CD1c-positive myeloid dendritic cell (primary cell): ENCODE measurements around the gene TOM1L2.

Source experiments
- DNase-seq: peaks from one replicate; pipeline ENCODE4 v3.0.0-alpha.2; 2016; ENCODE audit errors: extremely low spot score

The TOM1L2 gene

DNA sequence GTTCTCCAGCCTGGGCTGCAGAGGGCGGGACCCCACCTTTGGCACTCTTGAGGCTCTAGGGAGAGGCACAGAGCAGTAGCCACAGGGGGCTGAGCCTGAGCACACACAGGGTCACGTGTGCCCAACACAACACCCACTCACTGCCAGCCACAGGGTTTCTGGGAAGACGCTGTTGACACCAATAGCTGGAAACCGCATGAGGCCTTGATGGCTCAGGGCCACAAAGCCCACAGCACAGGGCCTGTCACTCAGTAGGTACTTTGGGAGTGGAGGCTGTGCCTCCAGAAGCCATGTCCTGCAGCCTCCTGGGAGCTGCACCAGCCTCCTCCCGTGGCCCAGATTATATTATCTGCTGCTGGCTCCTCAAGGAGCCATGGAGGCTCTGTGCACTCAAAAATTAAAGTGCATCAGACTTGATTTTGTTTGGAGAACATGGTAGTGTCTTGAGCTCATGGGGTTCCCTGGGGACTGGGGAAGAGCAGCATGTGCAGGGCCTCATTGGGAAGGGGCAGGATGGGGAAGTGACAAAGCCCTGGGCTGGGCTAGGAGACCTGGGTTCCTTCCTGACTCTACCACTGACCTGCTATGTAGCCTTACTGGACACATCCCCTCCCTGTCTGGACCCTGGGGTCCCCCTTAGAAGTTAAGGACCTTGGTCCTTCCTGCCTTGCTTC is 122.9 kb downstream of the TOM1L2 start:
- DNase-seq: peak; percentile 87

DNA sequence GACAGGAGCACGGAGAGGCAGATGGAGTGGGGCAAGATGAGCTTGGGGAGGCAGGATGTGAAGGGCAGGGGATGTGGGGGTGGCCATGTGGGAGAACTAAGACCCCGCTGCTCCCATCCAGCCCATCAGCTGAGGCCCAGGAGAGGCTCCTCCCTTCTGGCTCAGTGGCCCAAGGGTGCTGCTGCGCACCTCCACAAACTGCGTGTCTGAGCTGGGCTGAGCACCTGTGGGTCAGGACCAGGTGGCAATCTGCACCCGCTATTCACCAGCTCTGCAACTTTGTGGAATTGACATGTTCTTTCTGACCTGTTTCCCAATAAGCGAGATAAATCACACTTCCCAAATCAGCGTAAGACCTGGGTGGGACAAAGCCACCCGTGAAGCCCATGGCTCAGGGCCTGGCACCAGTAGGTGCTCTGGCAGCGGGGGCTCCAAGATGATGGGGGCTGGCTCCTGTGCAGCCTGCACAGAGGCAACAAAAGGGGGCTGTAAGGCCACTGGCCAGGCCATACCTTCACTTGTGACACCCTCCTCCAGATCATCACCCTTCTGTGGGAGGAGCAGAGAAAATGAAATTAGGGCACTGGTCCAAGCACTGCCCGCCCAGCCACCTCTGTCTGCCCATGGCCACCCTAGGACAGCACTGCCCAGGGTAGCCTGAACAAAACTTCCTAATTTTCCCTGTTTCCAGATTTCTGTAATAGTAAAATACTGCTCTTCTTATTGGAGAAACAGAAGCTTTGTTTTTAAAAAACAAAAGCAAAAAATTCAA is 123.7 kb downstream of the TOM1L2 start:
- DNase-seq: peak; percentile 30

DNA sequence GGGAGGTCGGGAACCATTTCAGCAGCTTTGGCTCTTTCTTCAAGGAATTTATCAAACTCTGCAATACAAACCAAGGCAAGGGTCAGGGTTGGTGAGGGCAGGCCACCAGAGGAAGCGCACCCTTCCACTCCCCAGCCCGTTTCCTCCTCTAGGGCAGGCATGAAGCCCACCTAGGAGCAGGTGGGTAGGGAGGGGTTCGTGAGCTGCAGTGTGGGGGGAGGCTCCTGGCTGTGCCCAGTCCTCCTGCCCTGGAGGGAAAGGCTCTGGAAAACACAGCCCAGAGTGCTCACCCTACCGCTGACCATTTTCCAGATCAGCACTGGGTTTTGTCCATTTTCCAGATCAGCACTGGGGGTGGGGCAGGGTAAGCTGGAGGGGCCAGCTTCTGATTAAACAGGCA is 124.5 kb downstream of the TOM1L2 start:
- DNase-seq: no peak

DNA sequence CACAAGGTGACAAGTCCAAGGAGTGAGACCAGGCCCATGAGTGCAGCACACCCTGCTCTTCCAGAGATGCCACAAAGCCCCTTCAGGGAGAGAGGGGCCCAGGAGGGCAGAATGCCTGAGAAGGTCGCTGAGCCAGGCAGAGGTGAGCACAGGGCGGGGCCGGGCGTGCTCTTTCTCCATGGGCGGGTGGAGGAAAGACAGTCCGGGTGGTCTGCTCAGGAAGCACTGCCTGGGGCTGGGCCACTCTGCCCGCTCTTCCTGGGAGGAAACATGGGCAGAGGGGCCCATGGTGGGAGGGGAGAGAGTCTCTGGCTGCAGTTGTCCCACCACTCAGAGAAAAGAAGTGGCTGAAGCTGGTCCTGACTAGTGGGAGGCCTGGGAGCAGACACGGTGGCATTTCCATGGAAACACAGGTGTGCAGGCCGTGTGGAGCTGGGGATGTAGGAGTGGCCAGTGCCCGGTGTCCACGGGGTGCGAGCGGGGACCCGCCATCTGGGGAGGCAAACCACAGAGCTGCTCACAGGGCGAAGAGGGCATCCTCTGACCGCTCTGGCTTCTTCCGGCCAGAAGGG is 125.0 kb downstream of the TOM1L2 start:
- no peak for DNase-seq

DNA sequence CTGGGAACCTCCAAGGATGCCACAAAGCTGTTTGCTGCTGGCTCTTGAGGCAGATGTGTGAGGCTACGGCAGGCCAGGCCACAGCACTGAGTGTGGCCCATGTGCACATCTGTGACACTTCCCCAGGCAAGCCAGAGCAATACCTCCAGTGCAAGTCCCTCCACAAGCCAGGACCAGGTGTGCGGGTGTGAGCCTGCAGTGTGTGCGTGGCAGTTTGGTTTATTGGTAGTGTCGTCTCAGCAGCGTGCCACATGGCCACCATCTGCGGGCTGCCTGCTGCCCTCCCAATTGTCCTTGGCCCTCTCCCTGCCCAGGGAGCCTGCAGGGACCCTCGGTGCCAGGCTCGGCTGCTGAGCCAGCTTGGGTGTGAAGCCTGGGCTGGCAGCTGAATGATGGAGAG is 125.6 kb downstream of the TOM1L2 start:
- DNase-seq: no peak

DNA sequence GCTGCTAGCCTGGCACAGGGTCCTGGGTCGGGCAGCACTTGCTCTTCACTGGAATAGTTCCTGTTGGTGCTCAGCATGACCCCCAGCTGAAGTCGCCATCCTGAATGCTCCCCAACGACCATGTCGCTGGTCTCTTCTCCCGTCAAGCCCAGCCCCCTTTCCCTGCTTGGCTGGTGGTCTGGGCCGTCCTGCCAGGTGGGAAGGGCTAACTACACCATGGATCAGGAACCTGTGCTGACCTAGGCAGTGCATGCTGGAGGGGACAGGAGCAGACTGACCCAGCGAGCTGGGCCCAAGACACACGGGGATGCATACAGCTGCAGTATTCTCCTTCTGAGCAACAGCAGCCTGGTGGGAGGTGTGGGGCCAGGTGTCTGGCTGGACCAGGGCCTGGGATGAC is 126.2 kb downstream of the TOM1L2 start:
- no peak for DNase-seq

DNA sequence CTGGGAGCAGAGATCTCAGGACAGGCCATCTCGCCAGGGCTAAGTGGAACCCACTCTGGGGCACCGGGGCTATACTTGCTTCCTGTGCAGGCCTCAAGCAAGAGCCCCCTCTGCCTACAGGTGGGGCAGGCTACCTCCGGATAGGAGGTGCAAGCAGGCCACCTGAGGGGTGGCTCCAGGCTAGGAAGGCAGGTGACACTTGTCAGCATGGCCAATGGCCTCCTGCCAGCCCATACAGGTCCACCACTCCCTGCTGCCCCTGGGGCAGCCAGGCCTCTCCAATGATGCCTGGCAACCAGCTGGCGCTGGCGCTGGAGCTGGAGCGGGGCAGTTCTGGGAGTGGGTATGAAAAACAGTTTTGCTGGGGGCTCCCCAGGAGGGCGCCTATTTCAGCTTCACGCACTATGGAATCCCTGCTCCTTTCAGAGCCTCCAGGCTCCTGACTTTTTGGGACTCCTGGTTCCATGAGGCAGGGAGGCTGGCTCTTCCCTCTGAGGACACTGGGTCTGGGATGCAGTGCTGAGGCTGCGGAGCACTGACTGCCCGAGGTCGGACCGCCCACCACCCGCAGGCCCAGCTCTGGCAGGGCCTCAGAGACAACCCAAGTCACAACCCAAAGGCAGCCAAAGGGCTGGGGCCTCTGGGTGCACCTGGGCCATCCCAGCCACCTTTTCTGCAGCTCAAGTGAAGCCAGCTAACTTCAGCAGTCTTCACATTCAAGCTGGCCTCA is 127.0 kb downstream of the TOM1L2 start:
- DNase-seq: no peak

DNA sequence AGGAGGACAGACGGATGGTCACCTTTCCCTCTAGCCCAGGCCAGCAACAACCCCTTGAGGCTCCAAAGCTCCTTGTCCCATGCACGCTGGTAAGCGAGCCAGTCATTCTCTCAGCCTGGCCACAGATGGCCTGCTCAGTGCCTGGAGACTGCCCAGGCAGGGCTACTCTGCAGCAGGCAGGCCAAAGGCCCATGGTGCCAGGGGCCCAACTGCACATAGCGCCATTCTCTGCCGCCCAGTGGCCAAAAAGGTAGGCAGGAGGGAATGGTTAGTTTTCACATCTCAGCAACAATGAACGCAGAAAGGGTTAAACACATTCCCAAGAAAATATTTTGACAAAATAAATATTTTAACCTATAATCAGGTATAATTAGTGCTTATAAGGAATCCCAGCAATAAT is 127.7 kb downstream of the TOM1L2 start:
- no peak for DNase-seq

DNA sequence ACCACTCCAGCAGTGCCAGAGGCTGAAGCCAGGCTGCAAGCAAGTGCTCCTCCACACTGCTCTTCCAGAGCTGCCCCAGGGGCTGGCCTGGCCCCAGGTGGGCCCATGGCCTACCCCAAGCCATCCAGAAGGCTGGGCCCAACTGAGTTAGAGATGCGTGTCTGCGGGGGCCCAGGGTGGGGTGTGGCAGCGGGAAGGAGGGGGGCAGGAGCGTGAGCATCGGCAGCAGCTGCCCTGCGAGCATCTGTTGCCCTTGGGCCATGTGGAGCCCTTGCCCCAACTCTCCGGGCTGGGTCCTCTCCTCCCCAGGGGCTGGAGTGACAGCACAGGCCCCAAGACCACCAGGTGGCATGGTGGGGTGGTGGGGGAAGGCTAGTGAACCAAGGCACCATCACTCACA is 128.1 kb downstream of the TOM1L2 start:
- no peak for DNase-seq

DNA sequence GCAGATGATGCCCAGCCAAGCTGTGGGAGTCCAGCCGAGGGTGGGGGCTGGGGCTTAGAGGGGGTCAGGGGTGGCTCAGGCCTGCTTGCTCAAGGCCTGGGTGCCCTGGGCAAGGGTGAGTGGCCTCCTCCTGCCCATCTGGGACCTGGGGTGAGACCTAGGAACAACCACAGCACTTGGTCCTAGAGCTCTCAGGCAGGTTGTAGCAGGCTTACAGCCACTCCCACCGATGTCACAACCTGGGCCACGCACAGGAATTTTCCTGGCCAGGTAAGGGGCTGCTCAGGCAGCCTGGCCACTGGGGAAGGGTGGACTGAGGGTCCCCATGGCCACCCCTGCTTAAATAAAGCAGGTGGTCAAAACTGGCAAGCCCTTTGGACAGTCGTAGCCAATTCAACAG is 129.1 kb downstream of the TOM1L2 start:
- DNase-seq: no peak

DNA sequence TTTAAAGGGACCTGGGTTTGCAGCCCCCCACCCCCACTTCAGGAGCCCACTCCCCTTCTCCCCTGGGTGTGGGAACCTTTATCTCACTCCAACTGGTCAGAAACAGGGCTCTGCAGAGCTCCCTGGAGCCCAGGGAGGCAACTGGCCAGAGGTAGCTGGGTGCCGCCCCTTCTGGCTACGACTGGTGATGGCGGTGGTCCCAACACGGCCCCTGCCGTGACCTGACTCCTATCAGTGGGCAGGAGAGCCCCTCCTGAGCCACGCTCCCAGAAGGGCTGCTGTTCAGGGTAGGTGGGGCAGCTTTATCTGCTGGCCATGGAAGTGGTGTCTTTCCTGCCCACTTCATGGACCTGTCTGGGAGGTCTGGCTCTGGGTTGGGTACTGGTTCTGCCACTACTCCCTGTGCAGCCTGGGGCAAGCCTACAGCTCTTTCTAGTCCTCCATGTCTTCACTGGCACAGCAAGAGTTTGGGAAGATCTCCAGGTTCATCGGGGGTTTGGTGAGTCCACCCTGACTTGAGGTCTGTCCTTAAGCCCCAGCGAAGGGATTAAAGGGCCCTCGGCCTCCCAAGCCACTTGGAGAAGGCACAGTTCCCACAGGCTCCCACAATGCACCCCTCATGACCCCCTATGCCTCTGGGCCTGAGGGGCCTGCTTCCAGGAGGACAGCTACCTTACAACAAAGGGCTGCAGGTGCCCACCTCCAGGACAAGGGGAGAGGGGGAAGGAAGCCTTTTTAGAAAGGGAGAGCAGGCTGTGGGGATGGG is 129.9 kb downstream of the TOM1L2 start:
- DNase-seq: no peak

DNA sequence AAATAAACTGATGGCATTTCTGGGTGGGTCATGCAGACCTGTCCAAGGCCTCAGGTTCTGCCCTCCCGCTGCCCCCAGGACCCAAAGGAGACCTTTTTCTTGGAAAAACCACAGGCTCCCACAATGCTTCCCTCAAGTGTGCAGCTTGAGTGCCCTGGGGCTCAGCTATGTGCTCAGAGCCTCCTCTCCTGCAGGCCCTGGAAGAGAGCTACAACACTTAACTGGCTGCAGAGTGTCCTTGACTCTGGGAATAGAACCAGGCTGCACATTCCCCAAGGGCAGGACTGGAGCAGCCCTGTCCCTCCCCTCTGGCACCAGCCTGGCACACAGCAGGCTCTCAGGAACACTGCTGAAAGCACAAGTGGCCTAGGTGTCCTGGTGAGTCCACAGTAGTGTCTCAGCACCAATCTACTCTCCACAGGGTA is 130.6 kb downstream of the TOM1L2 start:
- DNase-seq: no peak

DNA sequence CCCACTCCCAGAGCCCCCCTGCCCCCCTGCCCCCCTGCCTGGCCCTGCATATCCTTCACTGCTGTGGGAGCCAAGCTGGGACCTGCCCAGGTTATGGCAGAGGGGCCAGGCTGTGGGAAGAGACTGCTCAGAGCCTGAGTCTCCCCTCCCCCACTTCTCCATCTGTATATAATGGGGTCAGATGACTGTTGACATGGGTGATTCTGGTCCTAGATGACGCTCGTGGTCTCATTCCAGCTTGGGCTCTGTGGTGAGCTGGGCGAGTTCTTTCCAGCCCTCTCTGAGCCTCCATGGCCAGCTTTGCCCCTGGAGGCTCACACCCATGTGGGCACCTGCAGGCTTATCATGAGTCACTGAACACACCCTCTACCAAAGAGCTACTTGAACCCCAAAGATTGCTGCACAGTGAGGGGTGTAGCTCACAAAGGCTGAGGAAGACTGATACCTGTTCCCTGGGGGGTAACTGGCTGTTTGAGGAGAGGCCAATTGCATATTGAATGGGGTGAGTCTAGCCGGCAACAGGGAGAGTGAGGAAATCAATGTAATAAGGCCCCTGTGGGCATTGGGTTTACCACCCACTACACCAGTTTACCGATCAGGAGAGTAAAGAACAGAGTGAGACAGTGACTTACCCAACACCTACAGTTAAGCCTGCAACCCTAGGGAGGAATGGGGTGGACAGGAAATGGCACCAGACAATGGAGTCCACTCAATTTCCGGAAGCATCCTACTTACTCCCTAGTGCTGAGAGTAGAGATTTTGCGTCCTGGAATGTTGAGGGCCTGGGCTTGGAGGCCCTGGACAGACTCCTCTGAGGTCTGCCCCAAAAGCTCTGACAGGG is 131.2 kb downstream of the TOM1L2 start:
- DNase-seq: peak; percentile 33

DNA sequence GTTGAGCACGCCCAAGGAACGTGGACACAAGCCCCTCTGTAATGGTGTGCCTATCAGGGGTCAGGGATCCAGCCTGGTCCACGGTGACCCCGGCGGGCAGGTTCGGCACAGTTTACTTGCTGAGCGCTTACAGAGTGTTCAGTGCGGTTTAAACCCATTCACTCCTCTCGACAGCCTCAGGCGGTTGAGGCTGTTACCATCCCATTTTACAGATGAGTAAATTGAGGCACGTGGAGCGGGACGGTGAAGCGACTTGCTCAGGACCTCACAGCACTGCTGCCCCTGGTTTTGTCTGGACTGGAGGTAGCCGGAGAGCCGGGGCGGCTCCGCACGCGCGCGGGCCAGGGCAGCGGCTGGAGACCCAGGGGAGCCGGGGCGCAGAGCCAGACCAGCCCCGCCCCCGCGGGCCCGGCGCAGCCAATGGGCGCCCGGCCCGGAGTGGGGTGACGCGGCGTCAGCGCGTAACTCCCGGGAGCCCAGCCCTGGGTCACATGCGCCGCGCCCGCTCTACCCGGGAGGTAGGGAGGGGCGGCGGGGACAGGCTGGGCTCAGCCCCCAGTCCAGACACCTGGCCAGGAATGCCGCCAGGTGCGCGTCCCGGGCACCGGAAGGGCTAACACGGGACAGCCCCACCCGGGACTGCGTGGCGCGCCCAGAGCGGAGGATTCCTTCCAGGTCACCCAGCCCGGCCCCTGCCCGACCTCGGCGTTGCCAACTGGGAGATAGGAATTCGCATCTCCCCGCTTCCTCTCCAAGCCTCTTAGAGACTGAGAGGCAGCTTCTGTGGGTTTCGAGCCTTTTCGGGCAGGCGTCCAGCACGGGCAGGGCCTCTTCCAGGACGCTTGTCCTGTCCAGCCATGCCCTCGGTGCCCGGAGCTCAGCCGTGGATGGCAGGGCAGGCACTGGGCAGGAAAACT is 132.2 kb downstream of the TOM1L2 start:
- peak; percentile 95 for DNase-seq

DNA sequence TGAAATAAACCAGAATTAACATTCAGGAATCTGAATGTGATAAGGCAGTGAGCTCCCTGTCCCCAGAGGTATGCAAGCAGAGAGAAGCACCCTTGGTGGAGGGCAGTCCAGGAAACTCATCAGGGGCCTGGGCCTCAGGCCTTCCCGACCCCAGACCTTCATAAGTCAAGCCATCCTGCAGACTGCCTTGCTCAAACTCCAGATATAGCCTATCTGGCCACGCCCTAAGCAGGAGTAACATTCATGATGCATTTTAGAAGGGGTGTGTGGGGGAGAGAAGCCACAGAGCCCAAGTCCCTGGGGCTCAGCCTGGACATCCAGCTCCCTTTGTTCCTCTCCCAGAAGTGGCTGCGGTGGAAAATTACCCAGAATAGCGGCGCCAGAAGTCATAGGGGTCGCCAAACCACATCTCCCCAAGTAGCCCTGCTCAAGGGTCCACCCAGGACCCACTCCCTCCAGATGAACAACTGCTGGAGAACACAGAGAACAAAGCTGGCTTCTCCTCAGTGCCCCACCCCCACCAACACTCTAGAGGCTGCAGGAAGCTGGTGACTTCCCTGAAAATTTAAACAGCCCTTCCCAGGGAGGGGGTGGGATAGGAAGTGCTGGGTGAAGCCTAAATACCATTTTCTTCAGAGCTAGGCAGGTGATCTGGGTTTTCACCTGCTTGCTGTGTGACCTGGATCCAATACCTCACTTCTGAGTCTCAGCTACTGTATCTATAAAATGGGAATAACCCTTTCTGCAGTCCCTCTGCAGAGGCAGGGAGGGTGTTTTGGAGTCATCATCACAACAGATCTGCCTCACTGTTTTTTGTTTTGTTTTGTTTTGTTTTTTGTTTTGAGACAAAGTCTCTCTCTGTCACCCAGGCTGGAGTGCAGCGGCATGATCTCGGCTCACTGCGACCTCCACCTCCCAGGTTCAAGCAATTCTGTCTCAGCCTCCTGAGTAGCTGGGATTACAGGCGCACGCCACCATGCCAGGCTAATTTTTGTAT is 133.9 kb downstream of the TOM1L2 start:
- DNase-seq: peak; percentile 81

DNA sequence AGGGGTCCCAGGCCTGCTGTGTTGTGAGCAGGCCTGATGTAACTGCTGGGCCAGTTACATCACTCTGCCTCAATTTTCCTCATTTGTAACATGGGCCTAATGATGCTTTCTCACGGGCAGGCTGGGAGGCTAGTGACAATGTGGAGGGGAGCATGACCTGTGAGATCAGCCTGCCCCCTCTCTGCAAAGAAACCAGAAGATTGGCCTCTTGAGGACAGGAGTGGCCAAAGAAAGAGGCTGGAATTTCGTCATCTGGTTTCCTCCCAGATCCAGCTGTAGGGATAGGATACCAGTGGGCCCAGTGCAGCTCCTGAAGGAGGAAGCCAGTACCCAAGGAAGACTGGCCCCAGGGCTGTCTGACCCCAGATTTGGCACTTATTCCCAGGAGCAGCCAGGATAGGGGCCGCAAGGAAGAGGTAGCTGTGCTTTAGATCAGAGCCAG is 134.8 kb downstream of the TOM1L2 start:
- peak; percentile 46 for DNase-seq

DNA sequence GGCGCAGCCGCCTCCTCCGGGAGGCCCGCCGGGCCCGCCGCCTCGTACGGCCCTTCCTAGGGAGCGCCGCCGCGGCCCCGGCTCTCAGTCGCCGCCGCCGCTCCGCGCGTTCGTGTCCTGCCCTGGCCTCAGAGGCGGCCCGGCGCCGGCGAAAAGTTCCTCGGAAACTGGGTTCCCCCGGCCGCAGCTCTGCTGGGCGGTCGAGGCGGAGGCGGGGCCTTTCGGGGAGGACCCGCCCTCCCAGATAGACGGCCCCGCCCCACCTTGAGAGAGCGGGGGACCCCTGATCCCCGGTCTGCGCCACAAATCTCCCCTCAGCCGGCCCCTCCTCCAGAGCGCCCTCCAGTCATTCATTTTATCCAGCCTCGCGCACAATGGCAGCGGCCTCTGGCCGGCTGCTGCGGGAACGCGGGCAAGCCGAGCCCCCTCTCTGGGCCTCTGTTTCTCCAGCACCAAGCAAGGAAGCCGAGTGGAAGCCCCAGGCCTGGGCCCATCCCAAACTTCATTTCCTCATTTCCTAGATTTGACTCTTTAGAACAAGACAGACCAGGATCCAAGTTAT is 135.3 kb downstream of the TOM1L2 start, which contains the start of gene SREBF1:
SREBF1 (minus strand) TSS at position 169 of the 562 bp plus-strand sequence. CDS start 169 bp downstream, outside the sequence.
- peak; percentile 76 for DNase-seq
